BLaER1 treated with 17β-estradiol and CSF1 and Interleukin-3, amounts not matched to agents 10 nM and 100 nM (cell line): Measurements from ENCODE around the gene ALOX12.

Experiments
- H3K27ac ChIP-seq, 11 experiments: shearing (Covaris generic); formaldehyde crosslinking; 2 replicates each; pipeline ENCODE4 v1.8.1; 2022
- H3K27me3 ChIP-seq, 11 experiments: shearing (Covaris generic); formaldehyde crosslinking; 2 replicates each; pipeline ENCODE4 v1.8.1; 2022
- H3K36me3 ChIP-seq, 11 experiments: shearing (Covaris generic); formaldehyde crosslinking; 2 replicates each; pipeline ENCODE4 v1.8.1; 2022
- H3K4me1 ChIP-seq, 10 experiments: shearing (Covaris generic); formaldehyde crosslinking; 2 replicates each; pipeline ENCODE4 v1.8.1; 2022
- H3K4me2 ChIP-seq, 11 experiments: shearing (Covaris generic); formaldehyde crosslinking; 2 replicates each; pipeline ENCODE4 v1.8.1; 2022
- H3K4me3 ChIP-seq, 10 experiments: shearing (Covaris generic); formaldehyde crosslinking; 2 replicates each; pipeline ENCODE4 v1.8.1; 2022
- H3K9ac ChIP-seq, 11 experiments: shearing (Covaris generic); formaldehyde crosslinking; 2 replicates each; pipeline ENCODE4 v1.8.1; 2022
- H3K9me3 ChIP-seq, 11 experiments: shearing (Covaris generic); formaldehyde crosslinking; replicated peaks in 1 of 11; 2 replicates each; pipeline ENCODE4 v1.8.1; 2022
- H4K20me1 ChIP-seq, 11 experiments: shearing (Covaris generic); formaldehyde crosslinking; 2 replicates each; pipeline ENCODE4 v1.8.1; 2022
- Cebpa-rat ChIP-seq, 11 experiments: shearing (Covaris generic); IDR thresholded peaks; 2 replicates each; pipeline ENCODE4 v1.8.1; 2022

Gene ALOX12

GRCh38 chr17:7017827-7018200, 22.0 kb downstream of the ALOX12 start:
- peak overlapping the region; percentile 91 to 99 (median 95) for H3K4me2 ChIP-seq
- peaks cover 63 to 85% (median 81%) of the 10 kb centered on the region in 10 experiments for H3K4me1 ChIP-seq
- H4K20me1 ChIP-seq, result no peaks in the 10 kb centered on the region
- no peaks in the 10 kb centered on the region for H3K9me3 ChIP-seq
- peaks cover 8 to 21% (median 14%) of the 10 kb centered on the region in 11 experiments for H3K27me3 ChIP-seq
- H3K27ac ChIP-seq, result peak overlapping the region in 9 of 11 experiments; percentile 26 to 100 (median 98); a peak in 17 of 22 replicates
- TF ChIP-seq Cebpa-rat (IDR thresholded peaks at IDR 0.05), result no peak
- peaks cover 0 to 21% (median 7%) of the 10 kb centered on the region in 11 experiments; a peak in 9 of 22 replicates for H3K36me3 ChIP-seq
- H3K9ac ChIP-seq, result peak overlapping the region in 10 of 11 experiments; percentile 1 to 99 (median 46); a peak in 16 of 22 replicates
- no peak overlapping the region; a peak in 1 of 20 replicates for H3K4me3 ChIP-seq

DNA sequence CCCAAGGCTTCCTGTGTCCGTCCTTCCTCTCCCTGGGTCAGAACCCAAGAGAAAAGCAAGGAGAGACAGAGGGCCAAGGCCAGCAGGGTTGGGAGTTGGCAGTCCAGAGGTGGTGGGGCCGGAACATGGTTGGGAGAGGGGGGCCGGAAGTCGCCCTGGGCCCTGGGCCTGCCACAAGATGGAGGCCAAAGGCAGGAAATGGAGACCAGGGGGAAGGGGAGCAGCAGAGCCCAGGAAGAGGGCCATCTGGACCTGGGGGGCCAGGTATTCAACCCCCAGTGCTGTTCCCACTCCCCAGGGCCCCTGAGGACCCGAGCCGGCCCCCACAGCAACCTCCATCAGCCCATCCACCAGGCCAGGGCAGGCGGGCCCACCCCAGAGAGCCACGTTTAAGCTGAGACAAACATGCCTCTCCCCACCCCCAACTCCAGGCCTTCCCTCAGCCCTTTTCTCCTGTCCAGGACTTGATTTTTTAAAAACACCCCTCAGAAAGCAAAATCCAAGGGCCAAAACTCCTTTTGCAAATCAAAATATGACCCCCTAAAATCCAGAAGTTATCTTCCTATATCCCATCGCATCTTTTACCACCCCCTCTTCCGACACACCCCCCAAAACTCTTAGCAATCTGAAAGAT, 22.6 kb downstream of the ALOX12 start:
- Histone ChIP-seq H3K9ac (peak overlapping the region in 6 of 11 experiments; percentile 37 to 98 (median 44); a peak in 7 of 22 replicates), H4K20me1 (no peaks in the 10 kb centered on the region), H3K4me3 (no peak overlapping the region), H3K27me3 (peaks cover 15 to 28% (median 21%) of the 10 kb centered on the region in 11 experiments), H3K36me3 (peaks cover 0 to 21% (median 7%) of the 10 kb centered on the region in 11 experiments; a peak in 9 of 22 replicates), H3K27ac (peak overlapping the region in 8 of 11 experiments; percentile 51 to 100 (median 98); a peak in 16 of 22 replicates), H3K9me3 (peaks cover 0 to 5% (median 0%) of the 10 kb centered on the region in 11 experiments; a peak in 6 of 22 replicates), H3K4me1 (peaks cover 64 to 90% (median 84%) of the 10 kb centered on the region in 10 experiments), H3K4me2 (peak overlapping the region; percentile 91 to 99 (median 95))
- TF ChIP-seq Cebpa-rat (IDR thresholded peaks at IDR 0.05), result no peak

DNA sequence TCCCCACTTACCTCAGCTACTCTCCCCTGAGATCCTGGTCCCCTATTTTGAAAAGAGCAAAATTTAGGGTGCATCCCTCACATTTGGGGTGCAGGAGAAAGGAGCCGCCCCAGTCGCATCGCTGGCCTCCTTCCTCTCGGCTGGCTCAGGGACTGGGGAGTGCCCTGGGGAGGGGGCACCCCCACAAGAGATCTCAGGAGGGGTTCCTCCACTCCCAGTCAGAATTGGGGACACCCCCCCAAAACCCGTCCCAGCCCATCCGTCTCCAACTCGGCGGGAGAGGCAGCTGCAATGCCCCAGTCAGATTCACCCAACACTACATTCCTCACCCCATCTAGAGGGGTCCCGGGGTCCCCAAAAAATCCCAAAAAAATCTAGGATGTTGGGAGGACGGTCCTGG, 23.5 kb downstream of the ALOX12 start:
- Histone ChIP-seq H3K4me2 (peak overlapping the region; percentile 36 to 80 (median 59); a peak in 19 of 22 replicates), H3K9ac (peak overlapping the region in 3 of 11 experiments; percentile 24 to 51 (median 31); a peak in 3 of 22 replicates), H3K27me3 (peaks cover 23 to 37% (median 30%) of the 10 kb centered on the region in 11 experiments), H3K9me3 (peaks cover 0 to 11% (median 0%) of the 10 kb centered on the region in 11 experiments; a peak in 7 of 22 replicates), H3K4me3 (no peak overlapping the region), H4K20me1 (no peaks in the 10 kb centered on the region), H3K36me3 (peaks cover 0 to 14% (median 0%) of the 10 kb centered on the region in 11 experiments; a peak in 5 of 22 replicates), H3K4me1 (peaks cover 64 to 89% (median 80%) of the 10 kb centered on the region in 10 experiments), H3K27ac (peak overlapping the region in 7 of 11 experiments; percentile 17 to 99 (median 37); a peak in 10 of 22 replicates)
- no peak for TF ChIP-seq Cebpa-rat (IDR thresholded peaks at IDR 0.05)

DNA sequence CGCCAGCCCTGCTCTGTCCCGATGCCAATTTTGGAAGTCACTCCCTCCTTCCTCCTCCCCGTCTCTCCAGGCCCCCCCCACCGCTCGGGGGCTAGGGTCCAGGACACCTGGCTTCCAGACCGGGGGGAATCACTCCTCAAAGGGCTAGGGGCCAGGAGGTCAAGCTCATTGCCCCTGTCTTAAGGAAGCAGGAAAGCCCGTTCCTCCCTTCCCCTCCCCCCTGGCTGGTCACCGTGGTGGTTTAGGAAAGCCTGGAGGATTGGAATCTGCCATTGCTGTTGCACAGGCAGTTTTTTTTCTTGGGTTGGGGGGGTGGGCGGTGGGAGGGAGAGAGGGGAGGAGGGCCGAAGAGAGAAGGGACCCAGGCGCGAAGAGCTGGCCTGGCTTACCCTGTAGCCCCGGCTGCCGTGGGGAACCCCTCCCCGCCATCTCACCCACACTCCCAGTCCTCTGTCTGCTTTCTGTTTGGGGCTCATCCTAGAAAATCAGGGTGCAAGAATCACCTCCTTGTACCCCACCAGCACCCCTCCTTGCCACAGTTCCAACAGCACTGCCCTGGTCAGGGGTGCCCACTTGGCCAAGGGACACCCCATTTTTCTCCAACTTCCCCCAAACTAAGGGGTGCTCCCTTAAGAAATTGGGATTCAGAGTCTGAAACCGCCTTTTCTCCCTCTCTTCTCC, 24.1 kb downstream of the ALOX12 start:
- peaks cover 0 to 14% (median 6%) of the 10 kb centered on the region in 11 experiments; a peak in 7 of 22 replicates for H3K36me3 ChIP-seq
- H3K4me1 ChIP-seq, result peaks cover 64 to 94% (median 82%) of the 10 kb centered on the region in 10 experiments
- H3K9ac ChIP-seq, result peak overlapping the region in 3 of 11 experiments; percentile 24 to 51 (median 31); a peak in 4 of 22 replicates
- peak overlapping the region; percentile 36 to 80 (median 59) for H3K4me2 ChIP-seq
- no peaks in the 10 kb centered on the region for H4K20me1 ChIP-seq
- peaks cover 23 to 38% (median 31%) of the 10 kb centered on the region in 11 experiments for H3K27me3 ChIP-seq
- TF ChIP-seq Cebpa-rat (IDR thresholded peaks at IDR 0.05), result no peak
- H3K9me3 ChIP-seq, result peaks cover 0 to 11% (median 0%) of the 10 kb centered on the region in 11 experiments; a peak in 7 of 22 replicates
- no peak overlapping the region for H3K4me3 ChIP-seq
- H3K27ac ChIP-seq, result peak overlapping the region in 8 of 11 experiments; percentile 11 to 99 (median 34); a peak in 10 of 22 replicates

DNA sequence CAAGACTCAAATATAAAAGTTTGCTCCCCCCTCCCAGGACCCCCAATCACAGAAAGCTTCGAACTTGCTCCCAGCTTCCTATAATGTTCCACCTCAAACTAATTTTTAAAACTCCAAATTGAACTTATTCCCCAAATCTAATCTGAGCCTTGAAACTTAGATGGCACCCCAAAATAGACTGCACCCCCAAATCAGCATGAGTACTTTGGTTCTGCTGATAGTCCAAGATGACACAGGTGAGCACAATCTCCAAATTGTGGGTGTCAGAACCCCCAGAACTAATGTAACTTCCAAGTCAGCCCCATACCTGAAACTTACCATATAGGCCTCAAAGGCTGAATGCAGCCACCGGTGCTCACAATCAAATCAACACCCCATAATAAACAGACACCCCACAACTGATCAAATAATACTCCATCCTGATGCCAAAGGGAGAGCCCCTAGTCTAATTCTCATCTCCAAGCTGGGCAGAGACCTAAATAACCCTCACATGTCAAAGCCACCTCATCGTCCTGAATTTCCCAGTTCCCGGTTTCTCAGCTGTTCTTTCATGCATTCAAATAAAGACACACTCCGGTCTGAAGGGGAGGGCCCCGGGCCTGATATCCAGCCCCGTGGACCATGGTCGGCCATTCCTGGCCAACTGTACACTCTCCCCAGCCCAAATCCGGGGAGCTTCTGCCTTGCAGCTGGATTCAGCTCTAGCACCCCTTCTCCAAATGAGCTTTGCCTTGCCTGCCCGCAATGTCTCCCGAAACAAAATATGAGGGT, 25.2 kb downstream of the ALOX12 start:
- H3K4me1 ChIP-seq, result peaks cover 56 to 85% (median 71%) of the 10 kb centered on the region in 10 experiments
- peak overlapping the region; percentile 54 to 88 (median 76) for H3K4me2 ChIP-seq
- no peaks in the 10 kb centered on the region for H4K20me1 ChIP-seq
- peak overlapping the region in 10 of 11 experiments; percentile 47 to 83 (median 68); a peak in 14 of 22 replicates for H3K9ac ChIP-seq
- H3K27me3 ChIP-seq, result peaks cover 23 to 38% (median 31%) of the 10 kb centered on the region in 11 experiments
- H3K27ac ChIP-seq, result peak overlapping the region in 8 of 11 experiments; percentile 36 to 88 (median 77); a peak in 13 of 22 replicates
- H3K9me3 ChIP-seq, result peaks cover 0 to 11% (median 0%) of the 10 kb centered on the region in 11 experiments; a peak in 7 of 22 replicates
- TF ChIP-seq Cebpa-rat (IDR thresholded peaks at IDR 0.05), result no peak
- H3K4me3 ChIP-seq, result peak overlapping the region in 3 of 10 experiments; percentile 42 to 50 (median 43); a peak in 2 of 20 replicates
- peaks cover 0 to 14% (median 6%) of the 10 kb centered on the region in 11 experiments; a peak in 7 of 22 replicates for H3K36me3 ChIP-seq

- no peaks in the 10 kb centered on the region for H4K20me1 ChIP-seq
- peak overlapping the region; percentile 38 to 59 (median 48); a peak in 19 of 20 replicates for H3K4me3 ChIP-seq
- H3K27me3 ChIP-seq, result peaks cover 23 to 38% (median 31%) of the 10 kb centered on the region in 11 experiments
- peak overlapping the region; percentile 47 to 83 (median 73) for H3K9ac ChIP-seq
- peaks cover 44 to 78% (median 63%) of the 10 kb centered on the region in 10 experiments for H3K4me1 ChIP-seq
- peaks cover 0 to 11% (median 0%) of the 10 kb centered on the region in 11 experiments; a peak in 7 of 22 replicates for H3K9me3 ChIP-seq
- H3K27ac ChIP-seq, result peak overlapping the region in 10 of 11 experiments; percentile 36 to 88 (median 70); a peak in 19 of 22 replicates
- peaks cover 0 to 15% (median 4%) of the 10 kb centered on the region in 11 experiments; a peak in 8 of 22 replicates for H3K36me3 ChIP-seq
- no peak for TF ChIP-seq Cebpa-rat (IDR thresholded peaks at IDR 0.05)
- peak overlapping the region; percentile 54 to 88 (median 76) for H3K4me2 ChIP-seq
These were observed 26.3 kb downstream of the ALOX12 start for GRCh38 chr17:7021993-7022778.
